CD4-positive, alpha-beta T cell treated with Interleukin-17A for 1 hour (primary cell): ENCODE results near the gene DAGLB.
"Not testable (repeated sequence)": the region's sequence is repeated elsewhere in the genome, so short reads cannot be mapped to it uniquely, and the experiment has no call there.

Source experiments
- DNase-seq: peaks from one replicate; pipeline ENCODE4 v3.0.0-alpha.2; 2020

The DAGLB gene

GRCh38 chr7:6395898-6396595 is 51.7 kb downstream of the DAGLB start:
- DNase-seq, result no peak

- DNase-seq, result no peak
These were observed 53.6 kb downstream of the DAGLB start for GRCh38 chr7:6394114-6394513.

GRCh38 chr7:6393667-6394056 is 54.1 kb downstream of the DAGLB start:
- DNase-seq, result no peak

- DNase-seq, result no peak
These were observed 54.8 kb downstream of the DAGLB start for GRCh38 chr7:6392712-6393666.

- DNase-seq, result no peak
These were observed 58.0 kb downstream of the DAGLB start for GRCh38 chr7:6389728-6390127.

GRCh38 chr7:6387734-6388294 is 59.9 kb downstream of the DAGLB start:
- no peak for DNase-seq

- DNase-seq, result no peak
These were observed 61.0 kb downstream of the DAGLB start for GRCh38 chr7:6386779-6387178.

- DNase-seq, result no peak
These were observed 61.7 kb downstream of the DAGLB start for GRCh38 chr7:6385909-6386560.

- DNase-seq, result no peak
These were observed 62.5 kb downstream of the DAGLB start for GRCh38 chr7:6385110-6385781.

GRCh38 chr7:6384327-6384726 is 63.4 kb downstream of the DAGLB start:
- DNase-seq, result no peak

GRCh38 chr7:6382817-6383216 is 64.9 kb downstream of the DAGLB start:
- DNase-seq, result no peak

- not testable (repeated sequence) for DNase-seq
These were observed 65.9 kb downstream of the DAGLB start for GRCh38 chr7:6381846-6382245.

GRCh38 chr7:6380310-6381095 is 67.3 kb downstream of the DAGLB start:
- no peak for DNase-seq

GRCh38 chr7:6379886-6380285 is 67.9 kb downstream of the DAGLB start:
- no peak for DNase-seq

GRCh38 chr7:6378556-6378955 is 69.2 kb downstream of the DAGLB start:
- DNase-seq, result not testable (repeated sequence)

GRCh38 chr7:6376820-6377219 is 70.9 kb downstream of the DAGLB start:
- no peak for DNase-seq

- DNase-seq, result peak; percentile 36
These were observed 72.2 kb downstream of the DAGLB start for GRCh38 chr7:6375348-6376101.

- DNase-seq, result no peak
These were observed 80.0 kb downstream of the DAGLB start for GRCh38 chr7:6367701-6368211.

- no peak for DNase-seq
These were observed 82.3 kb downstream of the DAGLB start for GRCh38 chr7:6365451-6365850.

- DNase-seq, result no peak
These were observed 86.9 kb downstream of the DAGLB start for GRCh38 chr7:6360841-6361240.

GRCh38 chr7:6359734-6360133 is 88.0 kb downstream of the DAGLB start:
- DNase-seq, result no peak
